ENCODE results near the gene DNAL4. TPM values are rescaled to one million over a fixed set of nuclear protein-coding genes. Genes with fewer than 3 reads are reported as not detected.

The DNAL4 gene
- total and polyA plus RNA-seq, 12 donors: 7.7 to 11.7 (median 9.9) TPM

GRCh38 chr22:38736257-38736570 lies 57.7 kb downstream of the DNAL4 start:
- no peak overlapping the region for H3K4me3 ChIP-seq
- intact Hi-C loops (cut with DNase I): no loop called here
- H3K36me3 ChIP-seq: peaks cover 18 to 100% (median 54%) of the 10 kb centered on the region in 9 donors
- H3K27me3 ChIP-seq: no peaks in the 10 kb centered on the region
- ATAC-seq (no peak), DNase-seq (no peak)
- H3K9me3 ChIP-seq: no peaks in the 10 kb centered on the region
- no peak overlapping the region for H3K27ac ChIP-seq
- peaks cover 9 to 65% (median 32%) of the 10 kb centered on the region in 9 donors for H3K4me1 ChIP-seq
- WGBS, 2 donors: 92 to 94% methylated on average over 7 of the region's 7 CpGs
- TF ChIP-seq CTCF (IDR thresholded peaks at IDR 0.05): no peak

GRCh38 chr22:38735465-38736256 lies 58.3 kb downstream of the DNAL4 start:
- no peak for ATAC-seq
- no peaks in the 10 kb centered on the region for H3K9me3 ChIP-seq
- WGBS, 2 donors: 82 to 83% methylated on average over 15 of the region's 15 CpGs
- H3K36me3 ChIP-seq: peaks cover 12 to 100% (median 48%) of the 10 kb centered on the region in 9 donors
- intact Hi-C loops (cut with DNase I): no loop called here
- no peak overlapping the region for H3K4me3 ChIP-seq
- DNase-seq: no peak
- peak overlapping the region in 3 of 10 donors; percentile 31 to 76 (median 51) for H3K27ac ChIP-seq
- no peaks in the 10 kb centered on the region for H3K27me3 ChIP-seq
- H3K4me1 ChIP-seq: peaks cover 9 to 63% (median 32%) of the 10 kb centered on the region in 9 donors
- no peak for TF ChIP-seq CTCF (IDR thresholded peaks at IDR 0.05)

GRCh38 chr22:38735126-38735464 lies 58.8 kb downstream of the DNAL4 start:
- ATAC-seq (no peak), DNase-seq (no peak)
- H3K36me3 ChIP-seq: peaks cover 11 to 100% (median 48%) of the 10 kb centered on the region in 9 donors
- intact Hi-C loops (cut with DNase I): no loop called here
- WGBS, 2 donors: 95 to 97% methylated on average over 7 of the region's 7 CpGs
- peak overlapping the region in 3 of 10 donors; percentile 31 to 76 (median 51) for H3K27ac ChIP-seq
- H3K27me3 ChIP-seq: no peaks in the 10 kb centered on the region
- TF ChIP-seq CTCF (IDR thresholded peaks at IDR 0.05): no peak
- H3K4me3 ChIP-seq: no peak overlapping the region
- no peaks in the 10 kb centered on the region for H3K9me3 ChIP-seq
- peaks cover 9 to 57% (median 32%) of the 10 kb centered on the region in 9 donors for H3K4me1 ChIP-seq

- Histone ChIP-seq H3K27ac (peak overlapping the region; percentile 35 to 76 (median 68)), H3K4me3 (no peak overlapping the region), H3K4me1 (peaks cover 9 to 52% (median 28%) of the 10 kb centered on the region in 9 donors), H3K27me3 (no peaks in the 10 kb centered on the region), H3K36me3 (peaks cover 11 to 100% (median 48%) of the 10 kb centered on the region in 9 donors), H3K9me3 (no peaks in the 10 kb centered on the region)
- WGBS, 2 donors: 92% methylated on average over 13 of the region's 13 CpGs
- ATAC-seq (no peak), DNase-seq (no peak)
- TF ChIP-seq CTCF (IDR thresholded peaks at IDR 0.05): no peak
- intact Hi-C loops (cut with DNase I): no loop called here
Measured at GRCh38 chr22:38734421-38735100, 59.4 kb downstream of the DNAL4 start.
